SK-N-SH (cell line): ENCODE data around the gene TMEM151A. TPM values are rescaled to one million over a fixed set of nuclear protein-coding genes. Genes with fewer than 3 reads are reported as not detected.

Experiments used
- CTCF ChIA-PET: fragments of 300-600, 350-600 bp; formaldehyde crosslinking; extraction: SDS; loops from one replicate; lab custom pipeline; 2021; lab: Yijun Ruan, JAX
- POLR2A ChIA-PET: fragments of 350-600 bp; sonication (Branson Sonifier 250); formaldehyde crosslinking; extraction: SDS; loops from one replicate; lab custom pipeline; 2020; ENCODE audit warnings: antibody characterized with exemption, inconsistent platforms; lab: Yijun Ruan, JAX
- DNase-seq: peaks from one replicate; pipeline ENCODE4 v3.0.0; 2012
- H2AFZ ChIP-seq: fragments of 200-600 bp; sonication (generic); 2 replicates; pipeline ENCODE4 v1.8.1; 2016; ENCODE audit warnings: antibody characterized with exemption, mild to moderate bottlenecking, low read depth
- H3F3A ChIP-seq: fragments of 200-600 bp; sonication (generic); replicated peaks from 2 replicates; pipeline ENCODE3; 2016; ENCODE audit warnings: antibody characterized with exemption, mild to moderate bottlenecking; ENCODE audit not compliant: insufficient read depth
- H3K27ac ChIP-seq, 2 experiments: fragments of 200-500 bp in 1 of 2; fragments of 200-600 bp in 1 of 2; sonication (Bioruptor generic) in 1 of 2; sonication (generic), shearing (Covaris generic) in 1 of 2; 2 replicates each; pipeline versions ENCODE4 v1.5.1 to v1.6.1; 2014 to 2016; ENCODE audit warnings: low read depth in 2 of 2, inconsistent platforms in 1 of 2, low read length in 1 of 2, mild to moderate bottlenecking in 1 of 2, mixed read lengths in 1 of 2
- H3K27me3 ChIP-seq: fragments of 200-600 bp; sonication (generic), shearing (Covaris generic); 2 replicates; pipeline ENCODE4 v1.6.1; 2016; ENCODE audit warnings: mixed run types; ENCODE audit not compliant: insufficient read depth
- H3K36me3 ChIP-seq, 2 experiments: fragments of 200-500 bp in 1 of 2; fragments of 200-600 bp in 1 of 2; sonication (Bioruptor generic) in 1 of 2; sonication (generic) in 1 of 2; replicated peaks in 1 of 2; 2 replicates each; pipeline versions ENCODE3 to v1.5.1; 2014 to 2016; ENCODE audit warnings: low read length in 1 of 2, mild to moderate bottlenecking in 1 of 2; ENCODE audit not compliant: insufficient read depth in 2 of 2, control insufficient read depth in 1 of 2
- H3K4me1 ChIP-seq, 2 experiments: fragments of 200-500 bp in 1 of 2; fragments of 200-600 bp in 1 of 2; sonication (Bioruptor generic) in 1 of 2; sonication (generic), shearing (Covaris generic) in 1 of 2; 2 replicates each; pipeline versions ENCODE4 v1.5.1 to v1.6.1; 2014 to 2016; ENCODE audit warnings: low read depth in 1 of 2, low read length in 1 of 2, mixed run types in 1 of 2; ENCODE audit not compliant: insufficient read depth in 2 of 2, control insufficient read depth in 1 of 2
- H3K4me2 ChIP-seq: fragments of 200-600 bp; sonication (generic), shearing (Covaris generic); 2 replicates; pipeline ENCODE4 v1.6.1; 2017; ENCODE audit warnings: mixed run types
- H3K4me3 ChIP-seq, 2 experiments: fragments of 200-500 bp in 1 of 2; fragments of 200-600 bp in 1 of 2; sonication (Bioruptor generic) in 1 of 2; sonication (generic), shearing (Covaris generic) in 1 of 2; 2 replicates each; pipeline versions ENCODE4 v1.5.1 to v1.8.1; 2014 to 2016; ENCODE audit warnings: low read depth in 2 of 2, inconsistent platforms in 1 of 2, low read length in 1 of 2, mild to moderate bottlenecking in 1 of 2, mixed read lengths in 1 of 2, moderate library complexity in 1 of 2
- H3K79me2 ChIP-seq: fragments of 200-600 bp; sonication (generic); 2 replicates; pipeline ENCODE4 v1.8.1; 2017; ENCODE audit warnings: mild to moderate bottlenecking; ENCODE audit not compliant: insufficient read depth
- H3K9ac ChIP-seq: fragments of 200-600 bp; sonication (generic); 2 replicates; pipeline ENCODE4 v1.6.1; 2017; ENCODE audit warnings: mixed run types
- H3K9me2 ChIP-seq: fragments of 200-600 bp; sonication (generic); 2 replicates; pipeline ENCODE4 v1.6.1; 2017; ENCODE audit warnings: mixed run types
- H3K9me3 ChIP-seq: fragments of 200-600 bp; sonication (generic); 2 replicates; pipeline ENCODE4 v1.6.1; 2017; ENCODE audit warnings: mixed run types, mild to moderate bottlenecking, moderate library complexity
- H4K20me1 ChIP-seq: fragments of 200-600 bp; sonication (generic); 2 replicates; pipeline ENCODE4 v1.6.1; 2017; ENCODE audit warnings: mild to moderate bottlenecking, mixed run types; ENCODE audit not compliant: insufficient read depth
- EP300 ChIP-seq, 2 experiments: IDR thresholded peaks; 2 replicates each; pipeline versions ENCODE4 v1.4.0 to v1.6.1; 2012; ENCODE audit warnings: borderline replicate concordance in 1 of 2, low read depth in 1 of 2, low read length in 1 of 2
- EZH2phosphoT487 ChIP-seq: fragments of 200-600 bp; sonication (generic); IDR thresholded peaks from 2 replicates; pipeline ENCODE4 v1.6.1; 2017; ENCODE audit warnings: low read depth, mixed run types, mild to moderate bottlenecking, antibody characterized with exemption, moderate library complexity, borderline replicate concordance
- FOXM1 ChIP-seq: IDR thresholded peaks from 2 replicates; pipeline ENCODE4 v1.4.0; 2012; ENCODE audit warnings: low read depth, mild to moderate bottlenecking
- GABPA ChIP-seq: IDR thresholded peaks from 2 replicates; pipeline ENCODE4 v1.4.0; 2012; ENCODE audit warnings: low read depth, mild to moderate bottlenecking
- GATA2 ChIP-seq: sonication (generic); formaldehyde crosslinking; IDR thresholded peaks from 2 replicates; pipeline ENCODE4 v1.5.0; 2020; ENCODE audit warnings: mild to moderate bottlenecking, missing genetic modification reagents
- JUND ChIP-seq: IDR thresholded peaks from 2 replicates; pipeline ENCODE4 v1.4.0; 2012
- NRF1 ChIP-seq: IDR thresholded peaks from 2 replicates; pipeline ENCODE4 v1.6.1; 2012; ENCODE audit warnings: low read depth, mild to moderate bottlenecking, low read length
- POLR2AphosphoS5 ChIP-seq: IDR thresholded peaks from 2 replicates; pipeline ENCODE4 v1.6.1; 2012; ENCODE audit warnings: low read depth, low read length
- RAD21 ChIP-seq: IDR thresholded peaks from 2 replicates; pipeline ENCODE4 v1.6.1; 2012; ENCODE audit warnings: mild to moderate bottlenecking, low read length
- RCOR1 ChIP-seq: fragments of 150-350 bp; IDR thresholded peaks from 2 replicates; pipeline ENCODE4 v1.6.1; 2017; ENCODE audit warnings: antibody characterized with exemption, low read length
- RFX5 ChIP-seq: IDR thresholded peaks from 2 replicates; pipeline ENCODE4 v1.6.1; 2012; ENCODE audit warnings: mild to moderate bottlenecking, improper control_type of control experiment, low read length
- RXRA ChIP-seq: IDR thresholded peaks from 2 replicates; pipeline ENCODE4 v1.4.0; 2012; ENCODE audit warnings: low read depth, mild to moderate bottlenecking, borderline replicate concordance
- SMC3 ChIP-seq: IDR thresholded peaks from 2 replicates; pipeline ENCODE4 v1.6.1; 2012; ENCODE audit warnings: low read depth, low read length, improper control_type of control experiment
- TAF1 ChIP-seq: IDR thresholded peaks from 2 replicates; pipeline ENCODE4 v1.6.1; 2012; ENCODE audit warnings: low read depth, mild to moderate bottlenecking, low read length, moderate library complexity, borderline replicate concordance
- TCF12 ChIP-seq: IDR thresholded peaks from 2 replicates; pipeline ENCODE4 v1.4.0; 2012
- YY1 ChIP-seq: IDR thresholded peaks from 2 replicates; pipeline ENCODE4 v1.4.0; 2012; ENCODE audit warnings: low read depth, mild to moderate bottlenecking
- WGBS: methylation state at CpG from one replicate; pipeline ENCODE4 v1.1.6; 2017; ENCODE audit warnings: low lambda C conversion rate; 5-methylcytosine and 5-hydroxymethylcytosine counted together
- polyA plus RNA-seq, 3 experiments: library from polyadenylated mRNA; depleted of rRNA; stranded (reverse); fragments of >200 nt; gene quantifications; 2 replicates each; pipeline ENCODE4 v1.2.3, GENCODE V29; 2012
- TF ChIP-seq, protein P1 (sequence below): fragments of 150-350 bp; IDR thresholded peaks from 2 replicates; pipeline ENCODE4 v1.6.1; 2017; ENCODE audit warnings: antibody characterized with exemption, low read length, low read depth, borderline replicate concordance
- TF ChIP-seq, protein P2 (sequence below): fragments of 200-600 bp; sonication (generic); IDR thresholded peaks from 2 replicates; pipeline ENCODE4 v1.6.1; 2017; ENCODE audit warnings: antibody characterized with exemption, mild to moderate bottlenecking, moderate library complexity

TMEM151A gene
- polyA plus RNA-seq, 1 of the 3 experiments (the other 2 are of a cell fraction): 0.35 TPM

DNA sequence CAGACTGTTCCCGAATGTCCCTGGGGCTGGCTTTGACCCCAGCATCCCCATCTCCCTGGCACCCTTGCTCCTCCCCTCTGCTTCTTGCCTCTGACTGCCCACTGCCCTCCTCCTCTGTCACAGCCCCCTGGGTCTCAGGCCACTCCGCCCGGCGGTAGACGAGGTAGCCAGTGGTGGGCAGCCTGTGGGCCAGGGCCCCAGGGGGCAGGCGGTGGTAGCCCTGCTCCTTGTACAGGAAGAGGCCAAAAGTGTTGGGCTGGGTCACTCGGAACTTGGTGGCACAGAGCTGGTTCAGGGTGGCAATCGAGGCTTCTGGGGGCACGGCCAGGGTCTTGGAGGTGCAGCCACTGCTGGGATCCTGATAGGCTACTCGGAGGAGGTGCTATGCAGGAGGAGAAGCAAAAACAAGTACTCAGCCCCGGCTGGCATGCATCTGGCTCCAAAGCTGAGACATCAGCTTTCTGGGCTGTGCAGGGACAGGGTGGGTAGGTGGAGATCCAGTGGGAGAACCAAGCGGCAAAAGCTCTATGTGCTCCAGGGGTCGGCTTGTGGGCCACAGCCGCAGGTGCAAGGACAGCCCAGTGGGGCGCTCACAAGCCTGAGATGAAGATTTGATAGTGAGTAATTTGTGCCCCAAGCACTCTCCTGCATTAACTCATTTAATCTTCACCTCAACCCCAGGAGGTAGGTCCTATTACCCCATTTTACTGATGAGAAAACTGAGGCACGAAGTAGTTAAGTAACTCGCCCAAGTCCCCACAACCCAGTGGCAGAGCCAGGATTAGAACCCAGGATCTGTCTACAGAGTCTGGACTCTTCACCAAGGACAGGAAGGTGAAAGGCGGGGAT lies 40.9 kb downstream of the TMEM151A start:
- TF ChIP-seq EP300 (IDR thresholded peaks at IDR 0.05; ENCODE audit: borderline replicate concordance in 1 of 2, low read depth in 1 of 2, low read length in 1 of 2): no peak
- no peak for TF ChIP-seq RCOR1
- TF ChIP-seq SMC3: no peak
- TF ChIP-seq RFX5: no peak
- TF ChIP-seq, protein P1, sequence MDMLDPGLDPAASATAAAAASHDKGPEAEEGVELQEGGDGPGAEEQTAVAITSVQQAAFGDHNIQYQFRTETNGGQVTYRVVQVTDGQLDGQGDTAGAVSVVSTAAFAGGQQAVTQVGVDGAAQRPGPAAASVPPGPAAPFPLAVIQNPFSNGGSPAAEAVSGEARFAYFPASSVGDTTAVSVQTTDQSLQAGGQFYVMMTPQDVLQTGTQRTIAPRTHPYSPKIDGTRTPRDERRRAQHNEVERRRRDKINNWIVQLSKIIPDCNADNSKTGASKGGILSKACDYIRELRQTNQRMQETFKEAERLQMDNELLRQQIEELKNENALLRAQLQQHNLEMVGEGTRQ: no peak
- TF ChIP-seq JUND: no peak
- no peak overlapping the region for H3K9ac ChIP-seq
- peaks cover 17% of the 10 kb centered on the region for H3K79me2 ChIP-seq
- ChIA-PET CTCF (interaction anchor here (0.9 to 8.8 kb wide), 6 partner anchors 12 to 110 kb away, joined by 3 to 280 read pairs (median 4); partner anchors contain the start of genes B4GAT1, BRMS1 and CD248), POLR2A (no interaction called here)
- peaks cover 8 to 25% of the 10 kb centered on the region in 2 experiments for H3K36me3 ChIP-seq
- H3K4me3 ChIP-seq: no peak overlapping the region
- H4K20me1 ChIP-seq: no peaks in the 10 kb centered on the region; the same call in 1 of the 2 replicates
- H3F3A ChIP-seq: peaks cover 18% of the 10 kb centered on the region
- H3K27me3 ChIP-seq: no peaks in the 10 kb centered on the region
- H3K9me2 ChIP-seq: no peaks in the 10 kb centered on the region
- 85% methylated on average over 18 of the region's 18 CpGs for WGBS
- H3K9me3 ChIP-seq: no peaks in the 10 kb centered on the region
- H3K4me1 ChIP-seq: peaks cover 30 to 41% of the 10 kb centered on the region in 2 experiments
- no peak overlapping the region for H3K27ac ChIP-seq
- peak; percentile 12 for DNase-seq
- H2AFZ ChIP-seq: no peak overlapping the region
- no peak overlapping the region for H3K4me2 ChIP-seq

DNA sequence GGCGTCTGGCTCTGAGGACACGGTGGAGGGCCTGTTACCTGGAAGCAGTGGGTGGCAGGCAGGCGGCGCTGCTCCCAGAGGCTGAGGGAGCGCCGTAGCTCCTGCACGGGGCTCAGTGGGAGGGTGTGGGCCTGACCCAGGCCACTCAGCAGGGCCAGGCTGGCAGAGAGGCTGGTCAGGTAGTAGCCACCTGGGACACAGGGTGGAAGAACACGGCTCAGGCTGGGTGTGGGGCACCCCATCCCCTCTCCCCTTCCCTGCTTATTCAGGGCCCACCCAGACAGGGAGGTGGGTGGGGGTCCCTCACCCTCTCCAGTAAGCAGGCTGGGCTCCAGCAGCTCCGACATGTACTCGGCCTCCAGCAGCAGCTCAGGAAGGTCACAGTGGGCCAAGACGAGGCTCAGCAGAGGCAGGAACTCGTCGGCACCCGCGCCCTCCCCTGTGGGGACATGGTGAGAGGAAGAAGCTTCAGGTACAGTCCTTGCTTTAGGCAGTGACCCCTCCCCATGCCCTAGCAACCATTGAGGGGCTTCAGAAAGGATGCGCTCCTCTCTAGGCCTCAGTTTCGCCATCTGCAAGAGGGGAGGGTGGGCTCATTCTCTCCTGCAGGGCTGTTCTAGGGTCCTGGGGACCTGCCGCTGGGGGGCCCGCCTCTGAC lies 41.7 kb downstream of the TMEM151A start:
- Histone ChIP-seq H2AFZ (no peak overlapping the region), H4K20me1 (no peaks in the 10 kb centered on the region; the same call in 1 of the 2 replicates), H3K36me3 (peaks cover 8 to 26% of the 10 kb centered on the region in 2 experiments), H3K4me1 (peaks cover 28 to 41% of the 10 kb centered on the region in 2 experiments), H3K4me2 (peak overlapping the region; percentile 90; the same call in 1 of the 2 replicates), H3K9me3 (no peaks in the 10 kb centered on the region), H3K9ac (no peak overlapping the region), H3K4me3 (no peak overlapping the region), H3K79me2 (peaks cover 17% of the 10 kb centered on the region), H3K27me3 (no peaks in the 10 kb centered on the region), H3K9me2 (no peaks in the 10 kb centered on the region), H3F3A (peaks cover 18% of the 10 kb centered on the region), H3K27ac (no peak overlapping the region)
- TF ChIP-seq YY1: no peak
- TF ChIP-seq GABPA: no peak
- TF ChIP-seq JUND: no peak
- no peak for TF ChIP-seq RAD21
- no peak for TF ChIP-seq POLR2AphosphoS5
- no peak for TF ChIP-seq TAF1
- TF ChIP-seq RXRA: no peak
- no peak for TF ChIP-seq GATA2 (CRISPR knock-in tag)
- TF ChIP-seq, protein P2, sequence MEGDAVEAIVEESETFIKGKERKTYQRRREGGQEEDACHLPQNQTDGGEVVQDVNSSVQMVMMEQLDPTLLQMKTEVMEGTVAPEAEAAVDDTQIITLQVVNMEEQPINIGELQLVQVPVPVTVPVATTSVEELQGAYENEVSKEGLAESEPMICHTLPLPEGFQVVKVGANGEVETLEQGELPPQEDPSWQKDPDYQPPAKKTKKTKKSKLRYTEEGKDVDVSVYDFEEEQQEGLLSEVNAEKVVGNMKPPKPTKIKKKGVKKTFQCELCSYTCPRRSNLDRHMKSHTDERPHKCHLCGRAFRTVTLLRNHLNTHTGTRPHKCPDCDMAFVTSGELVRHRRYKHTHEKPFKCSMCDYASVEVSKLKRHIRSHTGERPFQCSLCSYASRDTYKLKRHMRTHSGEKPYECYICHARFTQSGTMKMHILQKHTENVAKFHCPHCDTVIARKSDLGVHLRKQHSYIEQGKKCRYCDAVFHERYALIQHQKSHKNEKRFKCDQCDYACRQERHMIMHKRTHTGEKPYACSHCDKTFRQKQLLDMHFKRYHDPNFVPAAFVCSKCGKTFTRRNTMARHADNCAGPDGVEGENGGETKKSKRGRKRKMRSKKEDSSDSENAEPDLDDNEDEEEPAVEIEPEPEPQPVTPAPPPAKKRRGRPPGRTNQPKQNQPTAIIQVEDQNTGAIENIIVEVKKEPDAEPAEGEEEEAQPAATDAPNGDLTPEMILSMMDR: no peak
- TF ChIP-seq EZH2phosphoT487: no peak
- no peak for TF ChIP-seq NRF1
- TF ChIP-seq FOXM1: no peak
- no peak for TF ChIP-seq SMC3
- no peak for TF ChIP-seq TCF12
- peak; percentile 15 for DNase-seq
- CTCF ChIA-PET: interaction anchor here (0.7 to 8.8 kb wide), 6 partner anchors 12 to 66 kb away, joined by 3 to 280 read pairs (median 4); partner anchors contain the start of genes B4GAT1, BRMS1 and CD248
- WGBS: 93% methylated on average over 4 of the region's 19 CpGs
- POLR2A ChIA-PET: no interaction called here
